GM18907 (cell line): ENCODE measurements around the gene TBC1D7.

Experiments used
- ATAC-seq: cut with Tn5 transposase; IDR thresholded peaks from one replicate; pipeline ENCODE4 v1.9.1; 2021; ENCODE audit warnings: mild to moderate bottlenecking, moderate library complexity; ENCODE audit not compliant: unreplicated experiment

Gene TBC1D7

DNA sequence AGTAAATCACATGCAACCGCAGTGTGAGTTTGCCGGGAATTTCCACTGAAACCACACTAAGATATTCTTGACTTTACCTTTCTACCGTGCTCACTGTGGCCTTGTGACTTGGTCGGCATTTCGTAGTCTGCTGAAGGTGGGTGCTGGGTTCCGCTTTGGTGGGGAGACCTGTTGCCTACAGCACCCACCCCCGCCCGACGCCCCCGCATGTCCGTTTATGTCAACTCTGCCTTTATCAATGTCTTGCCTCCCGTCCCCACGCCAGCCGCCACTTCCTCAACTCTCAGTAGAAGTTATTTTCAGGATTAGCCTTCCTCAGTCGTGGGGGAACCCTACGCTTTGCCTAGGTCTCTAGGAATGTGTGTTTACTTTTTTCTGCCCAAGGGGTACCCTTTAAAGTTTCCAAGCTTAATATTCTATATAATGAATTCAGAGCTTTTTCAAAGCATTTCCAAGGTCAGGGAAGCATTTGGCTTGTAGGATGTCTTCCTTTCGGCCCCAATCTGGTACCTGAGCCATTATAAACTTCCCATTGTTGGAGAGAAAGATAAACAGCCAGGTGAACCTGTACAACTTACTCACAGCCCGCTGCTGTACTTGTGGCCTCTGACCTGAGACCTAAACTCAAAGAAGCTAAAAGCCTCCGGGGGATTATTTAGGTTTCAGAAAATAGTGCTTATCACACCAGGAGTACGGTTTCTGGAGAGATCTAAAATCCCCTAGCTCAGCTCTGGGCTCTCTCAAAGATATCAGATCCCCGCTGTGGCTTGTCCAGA, 54.2 kb downstream of the TBC1D7 start:
- ATAC-seq, result peak; percentile 52

DNA sequence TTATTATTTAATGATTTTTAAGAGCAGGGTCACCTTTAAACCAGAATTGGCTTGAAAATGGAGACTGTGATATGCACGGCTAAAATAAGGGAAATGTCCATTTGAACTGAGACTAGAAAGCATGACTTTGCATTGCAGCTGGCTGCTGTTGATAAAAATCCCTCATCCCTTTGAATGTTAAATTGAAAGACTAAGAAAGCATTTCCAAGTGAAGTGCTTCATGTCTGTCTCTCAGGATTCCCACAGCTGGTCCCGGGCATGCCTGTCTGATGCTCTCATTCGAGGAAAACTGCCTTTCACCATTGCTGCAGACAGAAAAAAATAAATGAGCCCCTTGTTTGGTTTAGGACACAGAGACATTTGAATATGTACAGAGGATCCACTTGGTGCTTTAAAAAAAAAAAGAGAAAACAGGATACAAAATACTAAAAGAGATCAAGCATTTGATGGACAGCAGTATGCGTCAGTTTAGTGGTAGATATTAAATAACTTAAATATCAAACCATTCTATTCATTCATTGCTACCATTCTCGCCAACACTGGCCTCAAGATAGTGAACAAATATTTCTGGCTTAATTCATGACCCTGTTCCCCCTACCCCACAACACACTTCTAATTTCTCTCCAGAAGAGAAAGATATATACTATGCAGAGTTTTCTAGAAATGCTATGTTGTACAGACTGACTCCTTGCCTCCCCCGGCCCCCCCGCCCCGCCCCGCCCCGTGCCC, 55.0 kb downstream of the TBC1D7 start:
- ATAC-seq, result no peak

DNA sequence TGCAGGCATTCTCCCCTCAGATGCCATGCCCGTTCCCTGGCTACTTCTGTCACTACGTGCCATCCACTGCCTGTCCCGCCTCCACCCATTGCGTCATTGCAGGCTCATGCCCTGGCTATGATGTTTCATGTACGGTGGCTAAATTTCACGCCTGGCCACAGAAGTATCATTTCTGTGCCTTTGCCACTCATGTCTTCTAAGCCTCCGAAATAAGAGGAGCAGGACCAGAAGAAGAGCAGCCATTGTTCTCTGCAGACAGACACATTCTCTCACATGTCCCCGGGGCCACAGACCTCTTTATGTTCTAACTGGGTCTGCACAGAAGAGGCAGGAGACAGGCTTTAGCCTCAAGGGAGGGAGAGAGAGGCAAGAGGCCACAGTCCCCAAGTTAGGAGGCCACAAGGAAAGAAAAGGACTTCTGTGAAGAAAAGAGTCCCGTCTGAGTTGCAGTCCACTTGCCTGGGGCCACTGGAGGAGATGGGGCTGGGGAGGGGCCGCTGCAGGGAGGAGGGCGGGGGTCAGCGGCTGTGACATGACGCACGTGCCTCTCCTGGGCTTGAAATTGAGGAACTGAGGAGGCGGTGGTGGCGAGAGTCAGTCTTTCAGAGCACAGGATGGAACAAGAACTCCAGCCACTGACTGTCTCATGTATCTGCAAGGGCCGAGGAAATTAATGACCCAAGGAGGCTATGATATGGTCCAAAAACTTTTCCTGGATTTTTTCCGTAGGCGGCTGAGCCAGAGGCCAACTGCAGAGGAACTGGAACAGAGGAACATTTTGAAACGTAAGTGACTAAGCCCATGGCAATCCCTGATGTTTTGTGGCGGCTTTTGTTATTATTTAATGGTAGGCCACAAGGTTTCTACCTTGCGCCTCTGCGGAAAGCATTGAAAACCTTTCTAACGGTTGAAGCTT, 55.9 kb downstream of the TBC1D7 start:
- ATAC-seq, result peak; percentile 55

DNA sequence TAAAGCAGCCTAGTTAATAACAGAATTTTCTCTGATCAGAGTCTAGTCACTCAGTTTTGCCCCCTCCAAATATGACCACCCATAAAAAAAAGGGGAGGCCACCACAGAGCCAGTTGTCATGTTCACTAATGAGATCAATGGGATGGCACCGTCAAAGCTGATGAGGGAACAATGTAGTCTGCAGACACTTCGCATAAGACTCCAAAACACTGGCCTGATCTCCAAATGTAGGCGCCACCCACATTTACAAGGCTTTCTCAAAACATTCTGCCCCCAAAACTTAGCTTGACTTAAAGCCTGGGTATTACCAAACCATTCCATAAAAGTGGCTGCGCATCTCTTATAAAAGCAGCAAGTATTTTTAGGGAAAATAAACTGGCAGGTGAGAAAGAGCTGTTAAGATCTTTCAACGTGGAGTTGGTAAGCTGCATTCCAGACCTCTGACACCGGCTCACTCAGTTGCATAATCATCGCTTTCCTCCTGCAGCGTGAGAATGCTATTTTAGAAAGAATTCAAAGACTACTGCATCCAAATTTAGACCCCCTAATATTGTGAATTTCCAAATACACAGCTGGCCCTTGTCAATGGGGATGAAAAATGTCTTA, 59.3 kb downstream of the TBC1D7 start:
- ATAC-seq, result no peak

DNA sequence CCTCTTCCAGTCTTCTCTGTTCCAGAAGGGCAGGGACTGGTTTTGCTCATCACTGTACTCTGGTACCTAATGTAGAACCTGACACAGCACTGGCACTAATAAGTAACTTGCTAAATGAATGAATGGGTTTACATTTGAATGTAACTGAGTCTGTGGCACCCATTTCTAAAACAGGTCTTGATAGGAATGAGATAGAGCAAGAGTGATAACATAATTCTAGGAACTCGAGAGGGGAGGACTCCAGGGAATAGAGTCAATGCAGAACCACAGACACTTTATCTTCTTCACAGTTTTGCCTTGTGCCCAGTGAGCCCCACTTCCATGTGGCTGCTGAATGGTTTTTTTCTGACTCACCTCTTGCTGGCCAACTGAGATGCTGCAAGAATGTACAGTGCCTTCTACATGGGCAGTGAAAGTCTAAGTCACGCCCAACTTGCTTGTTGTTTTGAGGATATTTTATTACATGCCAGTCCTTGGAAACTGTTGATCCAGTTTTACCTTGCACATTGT, 61.1 kb downstream of the TBC1D7 start:
- ATAC-seq, result no peak

DNA sequence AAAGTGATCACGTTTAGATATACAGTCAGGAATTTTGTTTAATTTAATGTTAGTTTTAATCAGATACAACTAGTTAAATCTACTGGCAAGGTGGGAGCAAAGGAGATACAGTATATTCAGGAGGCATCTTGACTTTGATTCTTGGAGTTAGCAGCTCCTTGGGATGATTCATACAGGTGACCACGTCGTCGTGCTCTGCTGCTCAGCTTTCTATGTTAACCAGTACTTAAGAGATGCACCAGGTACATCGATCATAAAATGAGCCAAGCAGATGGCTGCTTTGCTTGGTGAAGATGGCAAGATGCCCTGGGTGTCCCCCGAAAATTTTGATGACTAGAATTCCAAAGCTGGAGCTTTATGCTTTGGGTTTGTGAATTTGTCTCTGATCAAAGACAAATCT, 64.7 kb downstream of the TBC1D7 start:
- no peak for ATAC-seq

DNA sequence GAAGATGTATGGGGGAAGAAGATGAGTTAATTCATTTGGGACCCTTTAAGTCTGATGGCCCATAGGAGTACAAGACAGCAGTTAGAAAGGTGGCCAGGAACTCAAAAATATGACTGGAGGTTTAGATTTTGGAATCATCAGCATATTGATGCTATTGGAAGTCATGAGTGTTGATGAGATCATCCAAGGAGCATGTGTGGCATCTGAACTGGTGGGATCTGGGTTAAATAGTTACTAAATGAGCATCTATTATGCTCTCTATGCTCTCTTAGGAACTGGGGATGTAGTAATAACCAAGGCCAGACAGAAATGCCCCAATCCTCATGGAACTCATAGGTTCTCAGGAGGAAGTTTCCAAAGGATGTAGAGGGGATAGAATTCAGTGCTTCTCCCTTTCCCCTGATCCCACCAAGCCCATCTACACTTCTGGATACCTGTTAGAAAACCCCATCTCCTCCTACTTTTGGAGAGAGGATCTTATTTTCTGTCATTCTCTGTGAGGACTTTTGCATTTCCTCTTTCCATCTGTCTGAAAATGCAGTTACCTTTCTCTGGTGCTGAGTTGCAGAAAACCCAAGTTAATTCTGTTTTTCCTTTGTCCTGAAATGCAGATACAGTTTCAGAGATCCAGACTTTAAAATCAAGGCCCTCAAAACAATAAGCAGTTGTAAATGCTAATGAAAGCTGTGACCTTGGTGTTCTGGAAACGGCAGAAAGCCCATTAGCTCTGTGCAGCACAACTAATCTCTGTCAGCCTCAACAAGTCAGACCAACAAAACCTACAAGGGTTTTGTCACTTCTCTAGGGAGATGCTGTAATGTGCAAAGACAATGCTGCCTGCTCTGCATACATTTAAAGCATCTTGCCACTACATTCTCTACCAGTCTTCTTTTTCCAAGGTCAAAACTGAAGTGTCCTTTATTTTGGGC, 65.8 kb downstream of the TBC1D7 start:
- ATAC-seq, result no peak

DNA sequence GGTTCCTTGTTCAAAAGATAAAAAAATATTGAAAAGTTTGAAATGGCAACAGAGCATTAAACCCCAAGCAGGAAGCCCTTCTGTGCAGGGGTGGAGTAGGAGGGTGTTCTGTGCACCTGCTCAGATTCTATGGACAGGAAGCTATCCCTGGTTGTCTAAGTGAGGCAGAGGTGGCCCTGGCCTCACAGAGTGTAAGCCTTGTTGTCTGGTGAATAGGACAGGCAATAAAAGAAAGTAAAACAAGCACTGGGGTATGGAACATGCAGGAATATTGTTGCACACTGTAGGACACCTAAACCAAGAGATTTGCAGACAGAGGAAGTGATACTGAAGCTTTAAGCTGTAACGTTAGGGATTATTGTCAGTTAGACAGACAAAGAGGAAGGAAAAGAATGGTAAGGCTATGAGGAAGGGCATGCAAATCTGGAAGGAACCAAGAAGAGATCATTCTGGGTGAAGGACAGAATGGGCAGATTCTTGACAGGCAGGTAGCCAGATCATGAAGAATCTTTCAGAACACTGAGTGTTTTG, 66.8 kb downstream of the TBC1D7 start:
- peak; percentile 77 for ATAC-seq

DNA sequence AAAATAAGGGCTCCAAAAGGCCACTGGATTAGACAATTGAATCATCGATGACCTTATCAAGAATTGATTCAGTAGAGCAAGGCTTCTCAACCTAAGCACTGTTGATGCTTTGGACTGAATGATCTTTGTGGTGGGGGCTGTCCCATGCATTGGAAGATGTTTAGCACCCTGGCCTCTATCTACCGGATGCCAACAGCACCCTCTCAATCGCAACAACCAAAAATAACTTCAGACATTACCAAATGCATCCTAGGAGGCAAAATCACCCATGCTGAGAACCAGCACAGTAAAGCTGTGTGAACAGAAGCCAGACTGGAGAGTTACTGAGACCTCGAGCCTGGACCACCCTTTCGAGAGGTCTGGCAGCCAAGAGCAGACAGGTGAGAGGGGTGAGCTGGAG, 67.5 kb downstream of the TBC1D7 start:
- peak; percentile 38 for ATAC-seq

DNA sequence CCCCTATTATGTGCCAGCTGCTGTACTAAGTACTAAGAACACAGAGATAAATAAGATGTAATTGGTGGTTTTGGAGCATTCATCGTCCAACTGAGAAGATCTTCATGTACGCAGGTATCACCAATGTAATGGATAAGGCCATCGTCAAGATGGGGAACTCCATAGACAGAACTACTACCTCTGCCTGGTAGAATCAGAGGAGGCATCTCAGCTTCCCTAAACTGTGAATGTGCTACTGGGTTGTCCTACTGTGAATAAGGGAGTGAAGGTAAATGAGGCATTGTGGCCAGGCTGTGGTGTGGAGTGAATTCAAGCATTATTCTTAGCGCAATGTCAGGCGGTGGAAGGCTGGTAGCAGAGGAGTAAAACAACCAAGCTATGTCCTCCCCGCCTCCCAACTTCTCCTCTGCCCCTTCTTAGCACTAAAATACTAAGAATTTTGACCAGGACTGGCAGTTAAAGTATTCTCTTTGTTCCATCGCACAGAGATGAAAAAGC, 68.2 kb downstream of the TBC1D7 start:
- no peak for ATAC-seq

DNA sequence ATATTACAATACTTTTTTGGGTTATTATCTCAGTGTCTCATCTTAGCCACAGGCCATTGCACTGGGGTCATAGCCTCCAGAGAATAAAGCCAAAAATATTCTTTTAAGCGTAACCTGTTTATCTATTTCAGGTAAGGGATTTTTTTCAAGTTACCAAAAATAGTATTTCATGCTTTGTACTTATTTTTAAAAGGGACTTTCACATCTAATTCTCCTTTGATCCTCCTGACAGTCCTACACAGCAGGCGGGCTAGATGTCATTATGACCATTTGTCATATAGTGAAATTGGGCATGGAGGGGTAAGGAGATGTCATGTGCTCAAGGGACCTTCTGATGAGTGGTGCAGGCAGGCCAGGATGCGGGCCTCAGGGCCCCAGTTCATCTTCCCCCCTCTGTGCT, 68.9 kb downstream of the TBC1D7 start:
- ATAC-seq, result peak; percentile 41

DNA sequence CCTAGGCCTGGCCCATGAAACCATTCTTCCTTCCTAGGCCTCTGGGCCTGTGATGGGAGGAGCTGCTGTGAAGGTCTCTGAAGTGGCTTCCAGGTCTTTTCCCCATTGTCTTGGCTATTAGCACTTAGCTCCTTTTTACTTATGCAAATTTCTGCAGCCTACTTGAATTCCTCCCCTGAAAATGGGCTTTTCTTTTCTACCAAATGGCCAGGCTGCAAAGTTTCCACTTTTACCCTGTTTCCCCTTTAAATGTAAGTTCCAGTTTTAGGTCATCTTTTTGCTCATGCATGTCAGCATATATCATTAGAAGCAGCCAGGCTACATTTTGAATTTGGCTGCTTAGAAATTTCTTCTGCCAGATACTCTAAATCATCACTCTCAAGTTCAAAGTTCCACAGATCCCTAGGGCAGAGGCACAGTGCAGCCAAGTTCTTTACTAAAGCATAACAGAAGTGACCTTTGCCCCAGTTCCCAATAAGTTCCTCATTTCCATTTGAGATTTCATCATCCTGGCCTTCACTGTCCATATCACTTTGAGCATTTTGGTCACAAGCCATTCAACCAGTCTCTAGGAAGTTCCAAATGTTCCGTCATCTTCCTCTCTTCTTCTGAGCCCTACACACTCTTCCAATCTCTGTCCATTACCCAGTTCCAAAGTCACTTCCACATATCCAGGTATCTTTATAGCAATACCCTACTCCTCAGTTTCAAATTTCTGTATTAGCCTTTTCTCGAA, 71.9 kb downstream of the TBC1D7 start:
- ATAC-seq, result no peak
